ENCODE results near the gene RAB3GAP1.

RAB3GAP1 gene

GRCh38 chr2:135182190-135182589, 130.1 kb downstream of the RAB3GAP1 start (continued):
- no peak for TF ChIP-seq BACH2 (CRISPR knock-in tag; IDR thresholded peaks at IDR 0.05; ENCODE audit: borderline replicate concordance)
- no peak for TF ChIP-seq CSRNP3 (CRISPR knock-in tag; IDR thresholded peaks at IDR 0.05)
- no peak for TF ChIP-seq ZC3H10 (CRISPR knock-in tag; IDR thresholded peaks at IDR 0.05)
- TF ChIP-seq ESRRG (CRISPR knock-in tag; IDR thresholded peaks at IDR 0.05): no peak
- no peak for TF ChIP-seq ZFP30 (CRISPR knock-in tag; IDR thresholded peaks at IDR 0.05)

GRCh38 chr2:135182601-135183000, 130.5 kb downstream of the RAB3GAP1 start:
- TF ChIP-seq ZFP3 (CRISPR knock-in tag; IDR thresholded peaks at IDR 0.05) (no peak), RARB (CRISPR knock-in tag; IDR thresholded peaks at IDR 0.05) (no peak)
- ATAC-seq: no peak

- TF ChIP-seq CSDC2 (CRISPR knock-in tag; IDR thresholded peaks at IDR 0.05): no peak
- no peak for TF ChIP-seq PPARA (CRISPR knock-in tag; IDR thresholded peaks at IDR 0.05; ENCODE audit: borderline replicate concordance)
- no peak for TF ChIP-seq GLIS3 (CRISPR knock-in tag; IDR thresholded peaks at IDR 0.05)
- TF ChIP-seq BACH2 (CRISPR knock-in tag; IDR thresholded peaks at IDR 0.05; ENCODE audit: borderline replicate concordance): no peak
- no peak for TF ChIP-seq RARB (CRISPR knock-in tag; IDR thresholded peaks at IDR 0.05)
- ATAC-seq: no peak
Observed at GRCh38 chr2:135183822-135184221, 131.7 kb downstream of the RAB3GAP1 start.

- no peak for ATAC-seq
- TF ChIP-seq ZFP30 (CRISPR knock-in tag; IDR thresholded peaks at IDR 0.05) (no peak), PATZ1 (CRISPR knock-in tag; IDR thresholded peaks at IDR 0.05; ENCODE audit: borderline replicate concordance) (no peak), CREB5 (CRISPR knock-in tag; IDR thresholded peaks at IDR 0.05; ENCODE audit: low read depth) (no peak), PPARA (CRISPR knock-in tag; IDR thresholded peaks at IDR 0.05; ENCODE audit: borderline replicate concordance) (no peak), ESRRG (CRISPR knock-in tag; IDR thresholded peaks at IDR 0.05) (no peak), OSR1 (CRISPR knock-in tag; IDR thresholded peaks at IDR 0.05) (no peak), TCF4 (CRISPR knock-in tag; IDR thresholded peaks at IDR 0.05; ENCODE audit: borderline replicate concordance) (no peak), CSDC2 (CRISPR knock-in tag; IDR thresholded peaks at IDR 0.05) (no peak), ARNTL (CRISPR knock-in tag; IDR thresholded peaks at IDR 0.05; ENCODE audit: borderline replicate concordance, low read depth) (no peak), TSHZ2 (CRISPR knock-in tag; IDR thresholded peaks at IDR 0.05) (no peak), POU6F1 (CRISPR knock-in tag; IDR thresholded peaks at IDR 0.05; ENCODE audit: borderline replicate concordance, low read depth) (no peak), ISL1 (CRISPR knock-in tag; IDR thresholded peaks at IDR 0.05) (no peak), ZNF8 (CRISPR knock-in tag; IDR thresholded peaks at IDR 0.05) (no peak), ZFP3 (CRISPR knock-in tag; IDR thresholded peaks at IDR 0.05) (no peak), RARB (CRISPR knock-in tag; IDR thresholded peaks at IDR 0.05) (no peak), SNAI2 (CRISPR knock-in tag; IDR thresholded peaks at IDR 0.05) (no peak), CSRNP3 (CRISPR knock-in tag; IDR thresholded peaks at IDR 0.05) (no peak), TOX (CRISPR knock-in tag; IDR thresholded peaks at IDR 0.05; ENCODE audit: borderline replicate concordance) (no peak)
Observed at GRCh38 chr2:135186054-135186453, 134.0 kb downstream of the RAB3GAP1 start.
